ENCODE measurements around the gene NEUROD1.

NEUROD1 gene

GRCh38 chr2:181679544-181679979 lies 755 bp downstream of the NEUROD1 start:
- DNase-seq (ENCODE audit: low spot score) = no peak

- no peak for DNase-seq (ENCODE audit: low spot score)
These were observed 1.3 kb downstream of the NEUROD1 start for GRCh38 chr2:181678861-181679543.

GRCh38 chr2:181677912-181678586 lies 2.3 kb downstream of the NEUROD1 start:
- no peak for DNase-seq (ENCODE audit: low spot score)

GRCh38 chr2:181675254-181675653 lies 5.1 kb downstream of the NEUROD1 start:
- DNase-seq (ENCODE audit: low spot score) = no peak

GRCh38 chr2:181674461-181674860 lies 5.9 kb downstream of the NEUROD1 start:
- no peak for DNase-seq (ENCODE audit: low spot score)

GRCh38 chr2:181673173-181673572 lies 7.1 kb downstream of the NEUROD1 start:
- DNase-seq (ENCODE audit: low spot score) = no peak

GRCh38 chr2:181672255-181673008 lies 7.9 kb downstream of the NEUROD1 start:
- no peak for DNase-seq (ENCODE audit: low spot score)

- no peak for DNase-seq (ENCODE audit: low spot score)
These were observed 9.7 kb downstream of the NEUROD1 start for GRCh38 chr2:181670632-181671031.

- DNase-seq (ENCODE audit: low spot score) = no peak
These were observed 13.1 kb downstream of the NEUROD1 start for GRCh38 chr2:181667234-181667633.

- no peak for DNase-seq (ENCODE audit: low spot score)
These were observed 18.0 kb downstream of the NEUROD1 start for GRCh38 chr2:181662287-181662686.

GRCh38 chr2:181660181-181660580 lies 20.1 kb downstream of the NEUROD1 start:
- DNase-seq (ENCODE audit: low spot score) = no peak

- DNase-seq (ENCODE audit: low spot score) = no peak
These were observed 21.9 kb downstream of the NEUROD1 start for GRCh38 chr2:181658444-181658843.

GRCh38 chr2:181657379-181657778 lies 22.9 kb downstream of the NEUROD1 start:
- DNase-seq (ENCODE audit: low spot score) = no peak

- DNase-seq (ENCODE audit: low spot score) = no peak
These were observed 23.6 kb downstream of the NEUROD1 start, which contains the start of gene CERKL for GRCh38 chr2:181656450-181657291. Gene CERKL, minus strand, starts transcription at chr2:181657105. Its CDS starts 99 bp downstream, at chr2:181657006.

GRCh38 chr2:181655519-181655918 lies 24.8 kb downstream of the NEUROD1 start:
- DNase-seq (ENCODE audit: low spot score) = no peak

- DNase-seq (ENCODE audit: low spot score) = no peak
These were observed 30.8 kb downstream of the NEUROD1 start for GRCh38 chr2:181649436-181649979.

- DNase-seq (ENCODE audit: low spot score) = no peak
These were observed 31.7 kb downstream of the NEUROD1 start for GRCh38 chr2:181648478-181649155.

GRCh38 chr2:181646415-181646987 lies 33.8 kb downstream of the NEUROD1 start:
- no peak for DNase-seq (ENCODE audit: low spot score)

- no peak for DNase-seq (ENCODE audit: low spot score)
These were observed 37.2 kb downstream of the NEUROD1 start for GRCh38 chr2:181643151-181643550.

GRCh38 chr2:181642086-181642485 lies 38.2 kb downstream of the NEUROD1 start:
- DNase-seq (ENCODE audit: low spot score) = no peak

- no peak for DNase-seq (ENCODE audit: low spot score)
These were observed 40.6 kb downstream of the NEUROD1 start for GRCh38 chr2:181639686-181640085.
